Activated naive CD4-positive, alpha-beta T cell treated with anti-CD3 and anti-CD28 coated beads, Interleukin-2, amount 50 U/mL, for 16 hours (primary cell): ENCODE results near the gene SORCS1.

Experiments used
- DNase-seq: peaks from one replicate; pipeline ENCODE4 v3.0.0-alpha.2; 2020

The SORCS1 gene

DNA sequence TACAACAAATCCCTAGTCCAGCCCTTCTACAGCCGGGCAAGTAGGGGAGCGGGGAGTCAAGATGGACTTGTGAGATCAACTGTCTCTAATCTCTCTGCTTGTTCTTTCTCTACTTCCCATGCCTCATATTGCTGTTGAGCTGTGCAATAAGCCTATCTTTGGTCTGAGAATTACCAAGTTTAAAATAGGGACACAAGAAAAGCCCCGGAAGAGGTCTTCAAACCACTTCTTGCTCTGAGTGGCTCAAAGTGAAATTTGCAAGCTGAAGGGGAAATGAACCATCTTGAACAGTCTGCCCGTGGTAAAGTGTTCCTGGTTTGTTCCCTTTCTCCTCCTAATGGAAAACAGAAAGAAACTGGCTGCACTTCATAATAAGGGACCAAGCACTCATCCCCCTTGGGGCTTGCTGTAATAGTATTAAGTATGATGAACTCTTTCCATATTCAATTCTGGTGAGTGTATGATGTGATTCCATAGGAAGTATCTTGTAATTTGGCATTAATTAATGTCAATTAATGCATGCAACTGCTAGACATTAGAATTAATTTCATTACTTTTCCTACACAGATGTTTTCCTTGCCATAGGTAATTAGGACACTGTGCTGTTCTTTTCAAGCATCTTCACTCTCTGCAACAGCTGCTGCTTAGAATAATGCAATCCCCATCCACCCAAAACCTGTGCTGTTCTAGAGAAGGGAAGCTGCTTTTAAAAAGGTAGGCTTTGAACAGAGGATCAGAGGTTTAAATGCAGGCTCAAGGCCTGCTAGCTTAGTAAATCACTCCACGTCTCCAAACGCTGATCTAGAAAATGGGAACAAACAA, 449.6 kb downstream of the SORCS1 start:
- no peak for DNase-seq

DNA sequence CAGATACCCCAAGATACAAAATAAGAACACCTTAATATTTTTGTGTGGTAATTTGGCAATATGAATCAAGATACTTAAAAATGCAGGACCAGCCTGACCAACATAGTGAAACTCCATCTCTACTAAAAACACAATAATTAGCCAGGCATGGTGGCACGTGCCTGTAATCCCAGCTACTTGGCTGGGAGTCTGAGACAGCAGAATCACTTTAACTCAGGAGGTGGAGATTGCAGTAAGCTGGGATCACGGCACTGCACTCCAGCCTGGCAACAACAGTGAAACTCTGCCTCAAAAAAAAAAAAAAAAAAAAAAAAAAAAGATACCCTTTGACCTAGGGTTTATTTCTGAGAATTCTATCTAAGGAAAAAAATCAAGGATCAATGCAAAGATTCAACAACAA, 450.7 kb downstream of the SORCS1 start:
- no peak for DNase-seq

DNA sequence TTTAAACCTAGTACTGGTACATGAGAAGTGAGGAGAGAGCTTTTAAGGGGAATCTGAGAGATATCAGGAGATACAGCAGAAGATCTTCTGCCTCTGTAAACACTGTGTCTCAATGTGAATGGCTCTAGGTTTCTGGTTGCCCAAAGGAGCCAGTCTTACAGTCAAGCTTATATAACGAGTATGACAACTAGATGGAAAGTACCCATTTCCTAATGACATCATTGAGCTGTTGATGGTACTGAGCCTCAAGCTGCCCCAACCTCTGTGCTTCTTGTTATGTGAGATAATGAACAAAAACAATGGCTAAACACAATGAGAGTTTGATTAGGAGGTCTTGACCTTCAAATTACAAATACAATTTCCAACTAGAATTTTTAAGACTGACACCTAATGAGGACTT, 451.5 kb downstream of the SORCS1 start:
- DNase-seq = no peak

DNA sequence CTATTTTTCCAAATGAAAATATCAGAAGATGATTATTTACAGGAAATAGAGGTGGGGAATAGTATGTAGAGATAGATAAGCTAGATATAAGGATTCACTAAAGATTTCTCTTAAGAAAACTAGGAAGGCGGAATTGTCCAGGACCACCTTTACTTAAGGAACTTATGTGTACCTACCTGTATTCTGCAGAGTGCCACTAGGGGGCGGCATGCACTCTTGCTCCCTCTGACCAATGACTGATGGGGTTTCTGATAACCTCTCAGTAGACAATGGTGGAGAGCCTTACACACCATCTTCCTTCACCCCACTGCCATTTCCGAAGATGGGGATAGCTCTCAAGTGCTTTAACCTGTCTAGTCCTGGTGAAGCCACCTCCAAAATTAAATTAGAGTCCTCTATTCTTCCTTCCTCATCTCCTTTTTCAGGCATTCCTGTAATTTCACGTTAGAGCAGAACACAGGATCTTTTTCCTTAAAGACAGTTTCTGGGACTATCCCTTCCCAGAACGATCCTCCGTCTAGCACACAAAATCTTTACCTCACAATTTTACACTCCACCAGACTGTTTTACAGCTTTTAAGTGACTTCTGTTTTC, 453.1 kb downstream of the SORCS1 start:
- DNase-seq = no peak

GRCh38 chr10:106708506-106708905, 456.0 kb downstream of the SORCS1 start:
- DNase-seq = no peak

DNA sequence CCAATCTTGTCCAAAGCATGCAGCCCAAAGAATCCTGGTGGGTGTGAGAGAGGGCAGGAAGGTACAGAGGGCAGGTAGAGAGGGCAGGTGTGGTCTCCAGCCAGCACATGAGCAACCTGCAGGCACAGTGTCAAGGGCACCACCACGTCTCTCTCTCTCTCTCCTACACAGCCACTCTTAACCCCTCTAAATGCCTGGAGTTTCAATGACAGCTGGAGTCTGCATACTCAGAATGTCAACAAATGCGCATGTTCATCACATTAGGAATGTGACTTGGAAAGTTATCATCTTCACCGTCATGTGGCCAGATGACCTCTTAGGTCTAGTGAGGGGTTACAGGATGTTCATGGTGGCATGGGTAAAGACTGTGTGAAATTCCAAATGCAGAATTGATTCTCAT, 456.8 kb downstream of the SORCS1 start:
- DNase-seq = no peak

DNA sequence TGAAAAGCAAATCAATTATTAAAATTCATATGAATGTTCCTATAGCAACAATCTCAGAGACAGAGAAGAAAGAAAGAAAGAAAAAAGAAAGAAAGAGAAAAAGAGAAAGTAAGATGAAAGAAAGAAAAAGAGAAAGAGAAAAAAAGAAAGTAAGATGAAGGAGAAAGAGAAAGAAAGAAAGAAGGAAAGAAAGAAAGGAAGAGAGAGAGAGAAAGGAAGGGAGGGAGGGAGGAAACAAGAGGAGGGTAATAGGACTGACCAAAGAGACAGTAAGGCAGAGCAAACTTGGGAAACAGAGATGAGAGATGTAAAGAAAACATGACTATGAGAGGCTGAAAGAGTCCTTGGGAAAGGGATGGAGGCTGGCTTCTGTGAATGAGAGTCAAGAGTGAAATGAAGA, 458.4 kb downstream of the SORCS1 start:
- DNase-seq = no peak

DNA sequence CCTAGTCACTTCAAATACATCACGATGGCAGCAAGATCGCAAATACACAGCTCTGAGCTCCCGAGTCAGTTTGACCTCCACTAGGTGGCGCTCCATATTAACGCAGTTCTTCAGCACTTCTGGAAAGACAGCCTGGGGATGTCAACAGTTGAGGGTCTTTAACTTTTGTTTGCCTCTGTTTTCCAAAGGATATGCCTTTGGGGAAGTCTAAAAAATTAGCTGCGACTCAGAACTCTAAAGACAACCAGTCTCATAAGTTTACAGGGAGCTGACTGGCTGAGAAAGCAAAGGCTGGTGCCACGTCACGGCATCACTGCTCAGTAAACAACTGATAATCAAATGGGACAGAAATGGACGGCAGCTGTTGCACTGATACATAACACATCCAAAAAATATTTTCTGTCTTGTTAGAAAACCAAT, 458.8 kb downstream of the SORCS1 start:
- DNase-seq = no peak

GRCh38 chr10:106696239-106696638, 468.3 kb downstream of the SORCS1 start:
- no peak for DNase-seq

GRCh38 chr10:106694696-106695095, 469.8 kb downstream of the SORCS1 start:
- DNase-seq = no peak

- DNase-seq = no peak
Observed at GRCh38 chr10:106682175-106682574, 482.3 kb downstream of the SORCS1 start.

- DNase-seq = no peak
Observed at GRCh38 chr10:106680061-106680460, 484.4 kb downstream of the SORCS1 start.

DNA sequence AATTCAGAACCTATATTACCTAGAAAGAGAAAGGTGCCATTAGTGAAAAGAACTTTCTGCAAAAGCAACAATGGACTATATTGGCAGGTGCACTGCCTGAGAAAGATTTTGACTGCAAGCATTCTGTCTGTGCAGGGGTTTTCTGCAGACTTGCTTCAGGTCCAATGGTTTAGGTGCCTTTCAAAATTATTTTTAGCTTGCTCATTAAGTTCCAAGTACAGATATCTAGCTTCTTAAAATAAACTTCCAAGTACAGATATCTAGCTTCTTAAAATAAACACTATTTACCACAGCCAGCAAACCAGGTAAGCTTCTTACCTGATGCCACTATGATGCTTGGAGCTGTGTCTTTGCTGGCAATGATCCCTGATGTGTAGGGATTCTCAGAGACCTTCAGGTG, 485.2 kb downstream of the SORCS1 start:
- no peak for DNase-seq

GRCh38 chr10:106672517-106673175, 491.9 kb downstream of the SORCS1 start:
- no peak for DNase-seq

DNA sequence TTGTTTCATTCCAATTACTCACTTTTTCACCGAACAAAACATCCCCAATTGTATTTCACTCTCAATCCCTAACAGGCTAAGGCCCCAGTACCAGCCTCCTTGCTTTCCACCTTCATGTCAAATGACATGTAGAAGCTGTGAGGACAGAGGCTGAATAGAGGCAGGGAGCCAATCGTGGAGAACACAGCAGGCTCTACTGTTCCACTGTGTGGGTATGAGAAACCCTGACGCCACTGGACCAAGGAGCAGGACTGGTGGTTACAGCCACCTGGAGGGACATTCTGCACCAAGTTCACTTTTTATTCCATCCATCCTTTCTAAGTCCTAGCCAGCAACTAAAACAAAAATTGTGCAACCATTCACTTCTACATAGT, 502.8 kb downstream of the SORCS1 start:
- no peak for DNase-seq

DNA sequence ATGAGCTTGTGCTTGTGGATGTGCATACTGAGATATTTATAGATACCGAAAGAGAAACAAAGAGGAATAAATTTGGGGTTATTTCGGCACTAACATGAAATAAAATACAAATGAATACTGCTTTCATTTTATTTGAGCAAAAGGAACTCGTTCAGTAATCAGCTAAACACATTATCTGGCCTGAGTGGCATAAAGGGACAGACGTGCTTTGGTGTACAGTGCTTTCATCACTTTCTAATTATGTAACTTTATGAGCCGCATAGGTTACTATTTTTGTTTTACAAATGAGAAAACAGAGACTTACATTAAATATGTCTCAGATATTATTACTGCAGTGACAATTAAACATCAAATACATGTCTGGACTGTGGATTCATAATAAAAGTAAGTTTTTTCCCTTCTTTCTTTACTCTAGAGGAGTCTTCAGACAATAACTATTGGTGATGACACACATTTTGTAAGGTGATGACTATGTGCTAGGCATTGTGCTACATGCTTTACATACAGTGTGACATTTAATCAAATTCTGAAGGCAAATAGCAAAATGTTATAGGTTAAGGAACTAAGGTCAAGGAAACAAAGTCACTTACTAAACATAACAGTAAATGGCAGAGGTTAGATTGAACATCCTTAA, 503.3 kb downstream of the SORCS1 start:
- DNase-seq = no peak

DNA sequence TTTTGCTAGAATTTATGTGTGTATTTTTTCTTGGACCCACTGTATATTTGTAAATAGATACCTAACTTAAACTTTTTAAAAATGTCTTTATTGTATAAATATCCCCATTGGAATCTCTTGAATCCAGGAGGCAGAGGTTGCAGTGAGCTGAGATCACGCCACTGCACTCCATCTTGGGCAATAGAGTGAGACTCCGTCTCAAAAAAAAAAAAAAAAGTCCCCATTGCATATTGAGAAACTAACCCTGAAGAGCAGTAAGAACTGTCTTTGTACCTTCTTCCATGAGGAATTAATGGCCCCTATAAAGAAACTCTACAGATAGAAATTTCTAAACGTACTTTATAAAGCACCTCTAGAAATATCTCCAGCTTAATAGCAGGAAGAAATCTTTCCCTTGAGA, 504.0 kb downstream of the SORCS1 start:
- no peak for DNase-seq

- no peak for DNase-seq
Observed at GRCh38 chr10:106655636-106656035, 508.9 kb downstream of the SORCS1 start.

DNA sequence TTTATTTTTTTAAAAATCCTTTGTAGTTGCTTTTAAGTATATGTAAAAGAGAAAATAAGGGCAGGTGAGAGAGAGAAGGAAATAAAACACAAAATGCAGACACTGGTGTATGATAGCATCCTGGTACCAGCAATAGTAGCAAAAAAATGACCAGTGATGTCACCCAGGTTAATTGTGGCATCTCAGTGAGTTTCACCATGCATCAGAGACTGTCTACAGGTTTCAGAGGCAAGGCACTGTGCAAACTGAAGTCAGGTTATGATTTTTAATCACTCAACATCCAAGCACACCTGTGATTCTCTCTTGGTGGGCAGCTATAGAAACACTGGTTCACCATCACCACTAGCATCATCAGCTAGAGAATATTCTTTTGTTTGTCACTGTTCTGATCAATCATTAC, 509.3 kb downstream of the SORCS1 start:
- no peak for DNase-seq

DNA sequence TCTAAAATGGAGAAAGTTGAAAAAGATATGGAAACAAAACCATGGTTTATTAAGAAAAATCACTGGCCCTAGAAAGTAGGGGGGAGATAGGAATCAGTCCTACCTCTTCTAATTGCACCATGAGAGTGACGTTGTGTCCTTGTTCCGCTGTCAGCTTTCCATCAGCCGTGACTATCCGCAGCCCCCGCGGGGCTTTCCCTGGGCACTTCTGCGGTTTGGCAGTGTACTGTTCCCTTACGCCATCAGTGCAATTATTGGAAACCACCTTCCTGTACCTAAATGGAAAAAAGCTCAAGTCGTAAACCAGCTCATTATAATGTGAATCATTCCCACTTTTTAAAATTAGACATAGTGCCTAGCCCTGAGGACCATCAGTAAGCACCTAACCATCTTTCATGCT, 512.2 kb downstream of the SORCS1 start:
- no peak for DNase-seq

DNA sequence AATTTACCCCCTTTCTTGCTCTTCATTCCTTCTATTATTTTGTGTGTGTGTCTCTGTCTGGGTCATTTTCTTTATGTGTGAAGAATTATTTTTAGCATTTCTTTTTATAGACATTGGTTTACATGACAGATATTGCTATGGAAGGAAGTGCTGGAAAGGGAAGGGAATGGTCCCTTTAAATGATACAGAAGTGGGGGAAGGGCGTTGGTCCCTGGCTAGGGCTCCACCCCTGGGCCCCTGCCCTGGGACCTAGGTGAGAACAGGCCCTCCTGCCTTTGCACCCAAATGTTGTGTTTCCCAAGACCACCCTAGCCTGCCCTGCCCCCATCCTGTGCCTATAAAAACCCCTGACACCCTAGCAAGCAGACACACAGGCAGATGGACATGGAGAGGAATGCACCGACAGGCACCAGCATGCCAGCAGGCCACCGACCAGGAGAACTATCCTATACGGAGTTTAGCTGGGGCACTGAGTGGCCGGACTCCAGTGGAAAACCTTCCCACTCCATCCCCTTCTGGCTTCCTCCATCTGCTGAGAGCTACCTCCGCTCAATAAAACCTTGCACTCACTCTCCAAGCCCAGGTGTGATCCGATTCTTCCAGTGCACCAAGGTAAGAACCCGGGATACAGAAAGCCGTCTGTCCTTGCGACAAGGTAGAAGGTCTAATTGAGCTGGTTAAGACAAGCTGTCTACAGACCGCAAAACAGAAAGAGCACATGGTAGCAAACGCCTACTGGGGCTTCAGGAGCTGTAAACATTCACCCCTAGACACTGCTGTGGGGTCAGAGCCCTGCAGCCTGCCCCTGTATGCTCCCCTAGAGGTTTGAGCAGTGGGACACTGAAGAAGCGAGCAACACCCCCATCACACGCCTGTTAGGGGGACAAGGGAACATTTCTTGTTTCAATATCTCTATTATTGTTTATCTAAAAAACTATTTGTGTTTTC, 515.7 kb downstream of the SORCS1 start:
- DNase-seq = no peak

DNA sequence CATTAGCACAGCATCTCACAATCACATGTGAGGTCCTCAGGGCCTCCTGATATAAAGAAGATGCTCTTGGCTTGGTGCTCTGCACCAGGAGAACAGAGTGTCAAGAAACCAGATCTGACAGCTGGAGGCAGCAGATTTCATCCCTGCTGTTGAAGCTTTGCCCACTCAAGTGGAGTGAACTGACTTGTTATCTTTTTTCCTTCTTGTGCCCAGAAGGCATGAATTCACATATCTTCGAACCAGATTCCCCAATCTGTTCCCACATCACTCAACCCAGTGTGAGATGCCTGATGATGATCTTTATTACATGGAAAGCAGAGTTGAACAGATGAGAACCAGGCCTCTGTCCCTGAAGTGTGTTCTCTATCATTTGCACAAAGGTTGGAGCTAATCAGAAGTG, 521.0 kb downstream of the SORCS1 start:
- no peak for DNase-seq

GRCh38 chr10:106637873-106638272, 526.6 kb downstream of the SORCS1 start:
- DNase-seq = no peak
